Muscle of leg (tissue), 11 donors: ENCODE data around the gene STPG4. TPM values are rescaled to one million over a fixed set of nuclear protein-coding genes. Genes with fewer than 3 reads are reported as not detected.
"Not testable (repeated sequence)": the region's sequence is repeated elsewhere in the genome, so short reads cannot be mapped to it uniquely, and the experiment has no call there.

Source experiments
- DNase-seq: peaks from one replicate; pipeline ENCODE4 v3.0.0; 2013
- H3K27ac ChIP-seq: one replicate; pipeline ENCODE4 v1.5.1; 2013; ENCODE audit warnings: mild to moderate bottlenecking, low read length, control low read depth
- H3K27me3 ChIP-seq: one replicate; pipeline ENCODE4 v1.6.1; 2013; ENCODE audit warnings: low read length; ENCODE audit not compliant: control insufficient read depth, insufficient read depth
- H3K36me3 ChIP-seq: one replicate; pipeline ENCODE4 v1.6.1; 2013; ENCODE audit warnings: low read length; ENCODE audit not compliant: control insufficient read depth, insufficient read depth
- H3K4me1 ChIP-seq: one replicate; pipeline ENCODE4 v1.6.1; 2013; ENCODE audit warnings: low read length; ENCODE audit not compliant: control insufficient read depth, insufficient read depth
- H3K4me3 ChIP-seq: one replicate; pipeline ENCODE4 v1.5.1; 2013; ENCODE audit warnings: low read length, control low read depth
- H3K9me3 ChIP-seq: replicated peaks from 2 replicates; pipeline ENCODE4 v1.6.1; 2013; ENCODE audit warnings: low read depth, low read length; ENCODE audit not compliant: control insufficient read depth
- WGBS: methylation state at CpG from one replicate; pipeline ENCODE4 v1.1.5; 2013; ENCODE audit warnings: missing lambda C conversion rate; ENCODE audit not compliant: insufficient coverage; 5-methylcytosine and 5-hydroxymethylcytosine counted together
- polyA plus RNA-seq, 8 donors: library from polyadenylated mRNA; unstranded; fragments of 120-200 nt; gene quantifications; one replicate each; pipeline versions ENCODE4 v1.2.1 to v1.2.3, GENCODE V29; 2013; ENCODE audit warnings: inconsistent platforms in 1 of 8, low replicate concordance in 1 of 8; ENCODE audit not compliant: insufficient read length in 8 of 8, insufficient read depth in 1 of 8
- total RNA-seq: library from RNA; stranded (reverse); fragments of 120-200 nt; gene quantifications from one replicate; pipeline ENCODE4 v1.2.4, GENCODE V29; 2013

Gene STPG4
- total and polyA plus RNA-seq, 9 donors, result 0.12 to 0.22 (median 0.19) TPM; not detected in 6

DNA sequence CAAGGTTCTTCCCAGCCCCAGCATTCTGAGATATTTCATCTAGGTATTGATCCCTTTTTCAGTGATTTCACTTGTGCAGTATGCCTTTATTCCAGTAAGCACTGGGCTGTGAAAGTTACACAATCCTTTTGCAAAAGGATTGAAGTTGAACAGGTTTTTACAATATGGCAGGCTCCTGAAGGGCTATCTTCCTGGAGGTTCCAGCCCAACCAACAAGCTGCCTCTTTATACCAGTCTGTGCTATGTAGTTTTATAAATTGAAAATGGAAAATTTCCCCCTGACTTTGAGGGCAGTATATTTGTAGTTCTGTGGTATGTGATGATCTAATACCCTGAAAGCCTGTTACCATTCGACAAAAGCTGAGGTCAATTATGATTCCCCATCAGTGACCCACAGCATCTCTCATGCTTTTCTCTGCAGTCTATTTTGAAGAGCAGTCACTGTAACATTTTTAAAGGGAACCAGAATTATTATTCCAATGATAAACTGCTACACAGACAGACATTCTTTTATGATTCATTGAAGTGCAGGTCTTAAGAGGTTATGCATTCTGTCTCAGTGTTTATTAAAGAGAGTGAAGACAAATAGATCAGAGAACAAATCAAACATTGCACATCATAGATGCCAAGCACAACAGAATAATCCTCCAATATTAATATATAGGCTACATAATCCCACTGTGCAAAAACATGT is 35.2 kb upstream of the STPG4 start:
- Histone ChIP-seq H3K36me3 (no peaks in the 10 kb centered on the region), H3K4me3 (no peak overlapping the region), H3K27me3 (no peaks in the 10 kb centered on the region), H3K4me1 (peaks cover 34% of the 10 kb centered on the region), H3K9me3 (no peaks in the 10 kb centered on the region), H3K27ac (no peak overlapping the region)
- WGBS, result no CpG with 5 or more reads among the region's 1 CpG
- DNase-seq, result no peak

DNA sequence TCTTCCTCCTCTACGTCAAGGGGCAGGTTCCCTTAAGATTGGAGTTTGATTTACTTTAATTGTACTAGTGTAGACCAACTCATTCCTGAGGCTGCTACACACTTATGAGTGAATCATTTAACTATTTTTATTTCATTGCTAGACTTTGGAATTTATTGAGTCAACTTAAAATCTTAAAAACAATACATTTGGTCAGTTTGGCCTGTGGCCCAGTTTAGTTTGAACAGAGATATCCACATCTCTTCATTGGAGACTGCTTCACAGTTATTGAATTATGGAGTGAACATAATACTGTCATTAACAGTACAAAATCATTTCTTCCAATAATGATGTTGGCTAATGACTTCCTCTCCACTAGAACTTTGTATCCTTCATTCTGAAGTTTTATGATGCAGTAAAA is 34.5 kb upstream of the STPG4 start:
- no peaks in the 10 kb centered on the region for H3K36me3 ChIP-seq
- H3K4me1 ChIP-seq, result peaks cover 32% of the 10 kb centered on the region
- H3K9me3 ChIP-seq, result no peaks in the 10 kb centered on the region
- no peak overlapping the region for H3K27ac ChIP-seq
- WGBS, result no CpG with 5 or more reads among the region's 1 CpG
- DNase-seq, result no peak
- no peaks in the 10 kb centered on the region for H3K27me3 ChIP-seq
- H3K4me3 ChIP-seq, result no peak overlapping the region

DNA sequence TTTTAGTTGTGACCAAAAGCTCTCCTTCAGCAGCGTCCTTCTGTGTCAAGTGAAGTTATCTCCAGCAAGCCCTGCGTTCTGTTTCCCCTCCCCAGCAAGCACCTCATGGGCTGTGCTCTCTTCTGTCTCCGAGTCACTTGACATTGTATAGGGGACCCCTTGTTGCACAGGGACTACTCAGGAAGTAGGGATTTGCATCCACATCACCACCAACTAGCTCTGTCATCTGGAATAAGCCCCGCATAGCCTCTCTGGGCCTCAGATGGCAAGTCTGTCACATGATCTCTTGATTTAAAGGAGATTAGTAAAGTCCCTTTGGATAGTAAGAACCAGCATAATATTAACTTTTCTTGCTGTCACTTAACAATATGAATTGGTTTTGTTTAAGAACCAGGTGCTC is 32.0 kb upstream of the STPG4 start:
- DNase-seq, result no peak
- H3K27ac ChIP-seq, result no peak overlapping the region
- H3K9me3 ChIP-seq, result no peaks in the 10 kb centered on the region
- peaks cover 9% of the 10 kb centered on the region for H3K4me1 ChIP-seq
- H3K4me3 ChIP-seq, result no peak overlapping the region
- WGBS, result 50% methylated on average over 3 of the region's 4 CpGs
- no peaks in the 10 kb centered on the region for H3K27me3 ChIP-seq
- no peaks in the 10 kb centered on the region for H3K36me3 ChIP-seq

DNA sequence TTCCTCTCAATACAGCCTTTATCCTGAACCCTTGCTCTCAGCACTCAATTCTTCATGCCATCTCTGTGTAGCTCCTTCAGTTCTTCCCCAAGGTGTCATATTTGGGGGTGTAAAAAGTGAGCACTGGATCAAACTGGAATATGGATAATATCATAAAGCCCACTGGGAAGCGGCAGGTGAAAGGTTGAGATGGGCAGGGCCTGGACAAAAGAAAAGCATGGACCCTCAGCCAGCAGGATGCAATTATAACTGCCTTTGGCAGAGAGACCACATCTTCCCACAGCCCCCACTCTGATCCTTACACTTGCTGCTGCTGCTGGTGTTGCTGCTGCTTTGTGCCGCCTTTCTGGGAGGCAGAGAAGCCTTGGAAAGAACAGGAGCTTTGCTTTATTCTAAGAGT is 31.2 kb upstream of the STPG4 start:
- no peaks in the 10 kb centered on the region for H3K9me3 ChIP-seq
- H3K4me3 ChIP-seq, result no peak overlapping the region
- H3K36me3 ChIP-seq, result no peaks in the 10 kb centered on the region
- WGBS, result no CpG with 5 or more reads among the region's 2 CpGs
- peaks cover 2% of the 10 kb centered on the region for H3K4me1 ChIP-seq
- no peak for DNase-seq
- H3K27ac ChIP-seq, result no peak overlapping the region
- H3K27me3 ChIP-seq, result no peaks in the 10 kb centered on the region

DNA sequence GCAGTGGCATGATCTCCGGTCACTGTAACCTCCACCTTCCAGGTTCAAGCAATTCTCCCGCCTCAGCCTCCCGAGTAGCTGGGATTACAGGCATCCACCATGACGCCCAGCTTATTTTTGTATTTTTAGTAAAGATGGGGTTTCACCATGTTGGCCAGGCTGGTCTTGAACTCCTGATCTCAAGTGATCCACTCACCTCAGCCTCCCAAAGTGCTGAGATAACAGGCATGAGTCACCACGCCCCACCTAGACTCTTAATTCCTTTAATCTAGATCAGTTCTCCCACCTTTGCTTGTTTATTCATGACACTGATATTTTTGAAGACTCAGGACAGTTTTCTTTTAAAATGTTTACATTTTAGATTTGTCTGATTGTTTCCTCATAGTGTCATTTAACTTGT is 30.0 kb upstream of the STPG4 start:
- 100% methylated on average over 1 of the region's 5 CpGs for WGBS
- H3K4me1 ChIP-seq, H3K36me3 ChIP-seq, H3K9me3 ChIP-seq, H3K4me3 ChIP-seq, DNase-seq, H3K27ac ChIP-seq, H3K27me3 ChIP-seq: not testable (repeated sequence)

DNA sequence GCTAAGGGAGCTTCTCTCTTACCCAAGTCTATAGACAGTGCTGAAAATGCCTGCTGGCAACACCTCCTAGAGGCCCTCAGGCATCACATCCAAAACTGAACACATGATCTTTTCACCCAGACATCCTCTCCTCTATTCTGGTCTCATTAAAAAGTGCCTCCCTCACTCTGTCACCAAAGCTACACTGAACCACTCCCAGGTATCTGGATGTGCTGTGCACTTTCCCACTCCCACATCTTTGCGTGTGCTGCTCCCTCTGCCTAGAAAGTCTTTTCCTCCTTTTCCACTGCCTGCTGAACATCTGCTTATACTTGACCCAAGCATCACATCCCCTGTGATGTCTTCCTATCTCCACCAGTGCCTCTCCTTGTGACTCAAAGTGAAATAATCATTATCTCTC is 26.1 kb upstream of the STPG4 start:
- no peak overlapping the region for H3K4me3 ChIP-seq
- no peaks in the 10 kb centered on the region for H3K36me3 ChIP-seq
- no peak overlapping the region for H3K27ac ChIP-seq
- WGBS, result 75% methylated on average over 1 of the region's 1 CpG
- H3K9me3 ChIP-seq, result no peaks in the 10 kb centered on the region
- no peak for DNase-seq
- H3K4me1 ChIP-seq, result peaks cover 4% of the 10 kb centered on the region
- no peaks in the 10 kb centered on the region for H3K27me3 ChIP-seq

DNA sequence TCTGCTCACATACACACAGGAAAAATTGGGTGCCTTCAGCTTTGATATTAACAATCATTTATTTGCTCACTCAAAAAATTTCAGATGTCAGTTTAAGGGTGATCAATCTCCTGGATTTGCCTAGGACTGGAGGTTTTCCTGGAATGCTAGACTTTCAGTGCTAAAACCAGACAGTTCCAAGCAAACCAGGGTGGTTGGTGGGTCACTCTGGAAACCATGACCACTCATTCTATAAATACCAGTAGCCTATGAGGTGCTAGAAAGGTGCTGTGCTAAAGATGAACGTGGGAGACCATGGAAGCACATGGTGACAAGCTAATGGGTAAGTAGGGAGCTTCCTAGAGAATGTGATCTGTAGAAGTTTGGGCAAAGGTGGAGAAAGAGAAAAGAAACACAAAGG is 25.4 kb upstream of the STPG4 start:
- Histone ChIP-seq H3K9me3 (no peaks in the 10 kb centered on the region), H3K27ac (no peak overlapping the region), H3K36me3 (no peaks in the 10 kb centered on the region), H3K4me3 (no peak overlapping the region), H3K4me1 (peaks cover 4% of the 10 kb centered on the region), H3K27me3 (no peaks in the 10 kb centered on the region)
- WGBS, result no CpG with 5 or more reads among the region's 1 CpG
- DNase-seq, result no peak

DNA sequence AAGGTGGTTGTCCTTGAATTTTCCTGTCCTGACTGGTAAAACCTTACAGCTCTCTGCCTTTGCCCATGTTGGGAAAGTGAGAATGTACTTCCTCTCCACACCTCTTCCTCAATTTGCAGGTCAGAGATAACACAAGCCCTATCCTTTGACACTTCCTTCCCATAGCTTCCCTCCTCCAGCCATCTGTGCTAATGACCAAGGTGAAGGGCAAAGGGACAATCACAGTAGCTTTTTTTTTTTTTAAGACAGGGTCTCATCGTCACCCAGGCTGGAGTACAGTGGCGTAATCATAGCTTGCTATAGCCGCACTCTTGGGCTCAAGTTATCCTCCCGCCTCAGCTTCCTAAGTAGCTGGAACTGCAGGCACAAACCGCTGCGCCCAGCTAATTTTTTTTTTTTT is 24.3 kb upstream of the STPG4 start:
- no peak overlapping the region for H3K4me3 ChIP-seq
- H3K27me3 ChIP-seq, result no peaks in the 10 kb centered on the region
- no peak for DNase-seq
- no peaks in the 10 kb centered on the region for H3K9me3 ChIP-seq
- no CpG with 5 or more reads among the region's 6 CpGs for WGBS
- H3K4me1 ChIP-seq, result peaks cover 7% of the 10 kb centered on the region
- H3K27ac ChIP-seq, result no peak overlapping the region
- no peaks in the 10 kb centered on the region for H3K36me3 ChIP-seq

DNA sequence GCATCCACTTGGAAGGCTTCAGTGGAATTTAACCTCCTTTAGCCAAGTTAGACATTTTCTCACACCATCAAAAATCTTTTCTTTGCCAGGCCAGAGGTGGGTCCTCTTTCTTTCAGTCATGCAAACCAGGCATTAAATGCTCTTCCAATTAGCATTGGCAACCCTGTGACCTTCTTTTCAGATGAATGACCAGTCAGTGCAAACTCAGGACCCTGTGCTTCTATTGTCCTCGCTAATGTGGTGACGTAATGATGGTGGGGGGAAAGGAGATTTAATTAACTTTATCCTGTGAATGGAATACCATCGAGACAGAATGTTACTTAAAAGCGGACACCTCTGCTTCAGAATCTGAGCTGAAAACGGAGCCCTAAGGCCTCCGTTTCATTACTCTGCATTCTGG is 23.2 kb upstream of the STPG4 start:
- Histone ChIP-seq H3K27me3 (no peaks in the 10 kb centered on the region), H3K27ac (no peak overlapping the region), H3K4me1 (peaks cover 9% of the 10 kb centered on the region), H3K36me3 (no peaks in the 10 kb centered on the region), H3K9me3 (no peaks in the 10 kb centered on the region), H3K4me3 (no peak overlapping the region)
- no peak for DNase-seq
- WGBS, result 74% methylated on average over 6 of the region's 6 CpGs

DNA sequence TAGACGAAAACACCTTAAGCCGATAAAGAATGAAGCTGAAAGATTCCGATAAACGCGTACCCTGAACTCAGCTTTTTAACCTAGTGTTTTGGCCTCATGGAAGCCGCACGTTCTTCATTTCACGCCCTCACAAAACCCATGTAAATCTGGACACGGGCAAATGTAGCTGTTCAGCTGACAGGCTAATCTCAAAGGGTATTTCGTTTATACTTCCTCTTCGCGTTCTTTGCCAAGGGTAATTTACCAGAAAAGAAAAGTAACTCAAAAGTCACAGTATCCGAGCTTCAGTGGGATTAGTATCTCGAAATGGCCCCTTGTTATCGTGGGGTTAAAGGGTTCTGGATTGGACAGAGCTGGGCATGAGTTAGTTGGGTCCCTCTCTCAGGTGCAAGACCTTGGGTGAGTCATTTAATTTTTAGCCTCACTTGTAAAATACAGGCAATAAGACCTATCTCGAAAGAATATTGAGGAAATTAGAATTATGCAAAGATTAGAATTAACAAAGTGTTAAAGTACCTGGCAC is 22.0 kb upstream of the STPG4 start:
- peaks cover 1% of the 10 kb centered on the region for H3K36me3 ChIP-seq
- no peak for DNase-seq
- WGBS, result 0% methylated on average over 8 of the region's 16 CpGs

More for the DNA sequence above, 22.0 kb upstream of the STPG4 start:
- Histone ChIP-seq H3K4me3 (peak overlapping the region; percentile 99), H3K27me3 (no peaks in the 10 kb centered on the region), H3K27ac (peak overlapping the region; percentile 100), H3K9me3 (no peaks in the 10 kb centered on the region), H3K4me1 (peaks cover 10% of the 10 kb centered on the region)
